Measurements from ENCODE around the gene KCNK16. TPM values are rescaled to one million over a fixed set of nuclear protein-coding genes. Genes with fewer than 3 reads are reported as not detected.

The KCNK16 gene
- total and polyA plus RNA-seq, 2 donors (not counting 1 experiment from before 2014, with no cell fraction given) = not detected

GRCh38 chr6:39295611-39296011, 26.9 kb downstream of the KCNK16 start:
- no peak overlapping the region for H2AFZ ChIP-seq (ENCODE audit: insufficient read depth, low read depth, low read length, poor library complexity, severe bottlenecking)
- TF ChIP-seq EZH2 (IDR thresholded peaks at IDR 0.05; ENCODE audit: borderline replicate concordance, insufficient read depth, low read depth, low read length, poor library complexity, severe bottlenecking) = no peak
- no peak for TF ChIP-seq CTCF (IDR thresholded peaks at IDR 0.05)
- H3K36me3 ChIP-seq (replicated peaks in 1 of 2; ENCODE audit: control extremely low read depth in 1 of 2, control insufficient read depth in 1 of 2, extremely low read depth in 1 of 2, insufficient read depth in 2 of 2, low read length in 1 of 2) = no peaks in the 10 kb centered on the region
- intact Hi-C loops (cut with micrococcal nuclease) = no loop called here
- DNase-seq (no peak), ATAC-seq (ENCODE audit: low read depth) (no peak)
- POLR2A ChIA-PET = no interaction called here
- H3K4me3 ChIP-seq (ENCODE audit: control extremely low read depth in 1 of 5, extremely low read depth in 1 of 5, insufficient read depth in 1 of 5, low read depth in 2 of 5, low read length in 4 of 5) = no peak overlapping the region
- H3K27ac ChIP-seq (ENCODE audit: low read length in 2 of 2) = no peak overlapping the region
- WGBS (ENCODE audit: insufficient coverage) = 85% methylated on average over 3 of the region's 5 CpGs
- peaks cover 22% of the 10 kb centered on the region for H3K27me3 Mint-ChIP-seq
- peaks cover 0 to 5% (median 0%) of the 10 kb centered on the region in 4 experiments for H3K27me3 ChIP-seq (replicated peaks in 1 of 4; ENCODE audit: control extremely low read depth in 1 of 4, control insufficient read depth in 3 of 4, insufficient read depth in 4 of 4, low read length in 3 of 4)
- no peak overlapping the region for H3K9ac ChIP-seq (ENCODE audit: low read length)
- no peak overlapping the region for H3K4me2 ChIP-seq (replicated peaks; ENCODE audit: low read depth, low read length, poor library complexity, severe bottlenecking)
- H4K20me1 ChIP-seq (ENCODE audit: control insufficient read depth, insufficient read depth, low read length, poor library complexity, severe bottlenecking) = no peaks in the 10 kb centered on the region
- H3K4me3 Mint-ChIP-seq = no peak overlapping the region
- CTCF ChIA-PET = interaction anchor here (1.8 kb wide), 1 partner anchor 129 kb away, joined by 5 read pairs; no protein-coding TSS in a partner anchor
- no peaks in the 10 kb centered on the region for H3K79me2 ChIP-seq (ENCODE audit: control insufficient read depth, insufficient read depth, low read length)
- H3K27ac Mint-ChIP-seq = no peak overlapping the region
- no peaks in the 10 kb centered on the region for H3K4me1 Mint-ChIP-seq
- H3K4me1 ChIP-seq (ENCODE audit: control insufficient read depth in 2 of 2, insufficient read depth in 2 of 2, low read length in 2 of 2) = no peaks in the 10 kb centered on the region
- no peaks in the 10 kb centered on the region for H3K9me3 ChIP-seq (ENCODE audit: control extremely low read depth in 1 of 3, control insufficient read depth in 2 of 3, insufficient read depth in 1 of 3, low read length in 2 of 3)
- H3K9me3 Mint-ChIP-seq (ENCODE audit: insufficient read depth) = no peaks in the 10 kb centered on the region

GRCh38 chr6:39294899-39295298, 27.6 kb downstream of the KCNK16 start:
- CTCF ChIA-PET = interaction anchor here (1.8 to 2.0 kb wide), 2 partner anchors 8 to 129 kb away, joined by 4 to 5 read pairs; no protein-coding TSS in a partner anchor
- H2AFZ ChIP-seq (ENCODE audit: insufficient read depth, low read depth, low read length, poor library complexity, severe bottlenecking) = no peak overlapping the region
- no peak overlapping the region for H3K27ac ChIP-seq (ENCODE audit: low read length in 2 of 2)
- intact Hi-C loops (cut with micrococcal nuclease) = no loop called here
- no peak overlapping the region for H3K9ac ChIP-seq (ENCODE audit: low read length)
- H3K9me3 ChIP-seq (ENCODE audit: control extremely low read depth in 1 of 3, control insufficient read depth in 2 of 3, insufficient read depth in 1 of 3, low read length in 2 of 3) = no peaks in the 10 kb centered on the region
- no peak overlapping the region for H3K4me2 ChIP-seq (replicated peaks; ENCODE audit: low read depth, low read length, poor library complexity, severe bottlenecking)
- no peaks in the 10 kb centered on the region for H4K20me1 ChIP-seq (ENCODE audit: control insufficient read depth, insufficient read depth, low read length, poor library complexity, severe bottlenecking)
- DNase-seq (no peak), ATAC-seq (ENCODE audit: low read depth) (no peak)
- no peaks in the 10 kb centered on the region for H3K36me3 ChIP-seq (replicated peaks in 1 of 2; ENCODE audit: control extremely low read depth in 1 of 2, control insufficient read depth in 1 of 2, extremely low read depth in 1 of 2, insufficient read depth in 2 of 2, low read length in 1 of 2)
- no peak for TF ChIP-seq CTCF (IDR thresholded peaks at IDR 0.05)
- no peak overlapping the region for H3K4me3 ChIP-seq (ENCODE audit: control extremely low read depth in 1 of 5, extremely low read depth in 1 of 5, insufficient read depth in 1 of 5, low read depth in 2 of 5, low read length in 4 of 5)
- no peak overlapping the region for H3K27ac Mint-ChIP-seq
- H3K9me3 Mint-ChIP-seq (ENCODE audit: insufficient read depth) = no peaks in the 10 kb centered on the region
- POLR2A ChIA-PET = no interaction called here
- no peaks in the 10 kb centered on the region for H3K4me1 ChIP-seq (ENCODE audit: control insufficient read depth in 2 of 2, insufficient read depth in 2 of 2, low read length in 2 of 2)
- no peaks in the 10 kb centered on the region for H3K4me1 Mint-ChIP-seq
- H3K79me2 ChIP-seq (ENCODE audit: control insufficient read depth, insufficient read depth, low read length) = no peaks in the 10 kb centered on the region
- WGBS (ENCODE audit: insufficient coverage) = no CpG with 5 or more reads among the region's 1 CpG
- H3K4me3 Mint-ChIP-seq = no peak overlapping the region
- peaks cover 0 to 5% (median 0%) of the 10 kb centered on the region in 4 experiments for H3K27me3 ChIP-seq (replicated peaks in 1 of 4; ENCODE audit: control extremely low read depth in 1 of 4, control insufficient read depth in 3 of 4, insufficient read depth in 4 of 4, low read length in 3 of 4)
- peaks cover 18% of the 10 kb centered on the region for H3K27me3 Mint-ChIP-seq

All from B cell (primary cell).